Liver (tissue), 9 donors: ENCODE data around the gene RETSAT. TPM values are rescaled to one million over a fixed set of nuclear protein-coding genes. Genes with fewer than 3 reads are reported as not detected.

Source experiments
- DNase-seq: peaks from one replicate; pipeline ENCODE4 v3.0.0-alpha.2; 2017; ENCODE audit warnings: low spot score
- H3K27ac ChIP-seq, 2 donors: one replicate each; pipeline ENCODE4 v1.7.0; 2013; ENCODE audit warnings: inconsistent platforms in 2 of 2, low read length in 2 of 2, control low read depth in 1 of 2, low read depth in 1 of 2, mild to moderate bottlenecking in 1 of 2
- H3K27me3 ChIP-seq, 4 donors: one replicate each; pipeline versions ENCODE4 v1.6.1 to v1.7.0; 2013; ENCODE audit warnings: low read length in 3 of 4, inconsistent platforms in 1 of 4, mild to moderate bottlenecking in 1 of 4, moderate library complexity in 1 of 4; ENCODE audit not compliant: control insufficient read depth in 4 of 4, insufficient read depth in 4 of 4
- H3K36me3 ChIP-seq, 4 donors: one replicate each; pipeline versions ENCODE4 v1.6.1 to v1.7.0; 2013; ENCODE audit warnings: low read length in 3 of 4, mild to moderate bottlenecking in 3 of 4, low read depth in 1 of 4, moderate library complexity in 1 of 4; ENCODE audit not compliant: control insufficient read depth in 4 of 4, insufficient read depth in 3 of 4
- H3K4me1 ChIP-seq, 4 donors: one replicate each; pipeline versions ENCODE4 v1.6.1 to v1.7.0; 2013; ENCODE audit warnings: low read length in 3 of 4, mild to moderate bottlenecking in 3 of 4, moderate library complexity in 1 of 4; ENCODE audit not compliant: control insufficient read depth in 4 of 4, insufficient read depth in 4 of 4
- H3K4me3 ChIP-seq, 3 donors: one replicate each; pipeline versions ENCODE4 v1.6.1 to v1.7.0; 2013; ENCODE audit warnings: low read length in 3 of 3, control low read depth in 1 of 3, low read depth in 1 of 3, mild to moderate bottlenecking in 1 of 3
- H3K9ac ChIP-seq, 2 donors: one replicate each; pipeline ENCODE4 v1.7.0; 2013; ENCODE audit warnings: low read length in 2 of 2, mild to moderate bottlenecking in 2 of 2, moderate library complexity in 2 of 2, control low read depth in 1 of 2, low read depth in 1 of 2
- H3K9me3 ChIP-seq, 4 donors: one replicate each; pipeline versions ENCODE4 v1.6.1 to v1.7.0; 2013; ENCODE audit warnings: low read length in 3 of 4; ENCODE audit not compliant: control insufficient read depth in 4 of 4
- EGR1 ChIP-seq, 2 donors: IDR thresholded peaks; 2 replicates each; pipeline ENCODE4 v1.6.1; 2016 to 2018; ENCODE audit warnings: antibody characterized with exemption in 2 of 2, low read depth in 2 of 2
- FOXA1 ChIP-seq: IDR thresholded peaks from 2 replicates; pipeline ENCODE4 v1.6.1; 2016; ENCODE audit warnings: antibody characterized with exemption
- FOXA2 ChIP-seq: IDR thresholded peaks from 2 replicates; pipeline ENCODE4 v1.6.1; 2016; ENCODE audit warnings: antibody characterized with exemption
- GABPA ChIP-seq, 2 donors: IDR thresholded peaks in 1 of 2; conservative IDR thresholded peaks in 1 of 2; 2 replicates each; pipeline ENCODE4 v1.6.1; 2016; ENCODE audit warnings: antibody characterized with exemption in 2 of 2, mild to moderate bottlenecking in 1 of 2, moderate library complexity in 1 of 2
- HNF4A ChIP-seq, 2 donors: conservative IDR thresholded peaks; 2 replicates each; pipeline ENCODE4 v1.6.1; 2016; ENCODE audit warnings: antibody characterized with exemption in 2 of 2, mild to moderate bottlenecking in 2 of 2
- HNF4G ChIP-seq: IDR thresholded peaks from 2 replicates; pipeline ENCODE4 v1.6.1; 2016; ENCODE audit warnings: antibody characterized with exemption
- JUND ChIP-seq, 2 donors: IDR thresholded peaks; 2 replicates each; pipeline ENCODE4 v1.6.1; 2016; ENCODE audit warnings: antibody characterized with exemption in 2 of 2
- NR2F2 ChIP-seq: IDR thresholded peaks from 2 replicates; pipeline ENCODE4 v1.6.1; 2016; ENCODE audit warnings: antibody characterized with exemption
- RAD21 ChIP-seq, 2 donors: IDR thresholded peaks; 2 replicates each; pipeline ENCODE4 v1.6.1; 2016; ENCODE audit warnings: antibody characterized with exemption in 2 of 2, mild to moderate bottlenecking in 2 of 2
- RXRA ChIP-seq, 2 donors: IDR thresholded peaks; 2 replicates each; pipeline ENCODE4 v1.6.1; 2017 to 2018; ENCODE audit warnings: antibody characterized with exemption in 2 of 2, mild to moderate bottlenecking in 1 of 2
- SP1 ChIP-seq: IDR thresholded peaks from 2 replicates; pipeline ENCODE4 v1.6.1; 2018; ENCODE audit warnings: antibody characterized with exemption, mild to moderate bottlenecking
- TAF1 ChIP-seq: conservative IDR thresholded peaks from 2 replicates; pipeline ENCODE4 v1.6.1; 2016; ENCODE audit warnings: antibody characterized with exemption, mild to moderate bottlenecking
- YY1 ChIP-seq: IDR thresholded peaks from 2 replicates; pipeline ENCODE4 v1.6.1; 2016; ENCODE audit warnings: antibody characterized with exemption, mild to moderate bottlenecking
- WGBS: extraction: QIAGEN DNeasy Blood & Tissue Kit; methylation state at CpG from one replicate; pipeline ENCODE4 v1.1.7; 2013; 5-methylcytosine and 5-hydroxymethylcytosine counted together
- polyA plus RNA-seq, 2 donors: library from polyadenylated mRNA; stranded (reverse) in 1 of 2; unstranded in 1 of 2; fragments of 200-250 nt in 1 of 2; fragments of >200 nt in 1 of 2; fragmentation: Nextera tagmentation in 1 of 2; extraction: Ambion mirVana in 1 of 2; gene quantifications; one replicate each; pipeline versions ENCODE4 v1.2.1 to v1.2.3, GENCODE V29; 2013 to 2015
- total RNA-seq, 2 donors: library from RNA; depleted of rRNA; stranded (reverse); fragments of >200 nt; gene quantifications; one replicate each; pipeline ENCODE4 v1.2.3, GENCODE V29; 2014
- TF ChIP-seq, protein P1 (sequence below): IDR thresholded peaks from 2 replicates; pipeline ENCODE4 v1.6.1; 2016; ENCODE audit warnings: antibody characterized with exemption
- TF ChIP-seq, protein P2 (sequence below): IDR thresholded peaks from 2 replicates; pipeline ENCODE4 v1.6.1; 2016; ENCODE audit warnings: antibody characterized with exemption
- TF ChIP-seq, protein P3 (sequence below): fragments of 150-350 bp; IDR thresholded peaks from 2 replicates; pipeline ENCODE4 v1.5.1; 2017; ENCODE audit warnings: improper control_type of control experiment, low read depth, low read length; ENCODE audit not compliant: missing input control
- TF ChIP-seq, protein P4 (sequence below): IDR thresholded peaks from 2 replicates; pipeline ENCODE4 v1.6.1; 2016; ENCODE audit warnings: antibody characterized with exemption
- TF ChIP-seq, protein P5 (sequence below): IDR thresholded peaks from 2 replicates; pipeline ENCODE4 v1.6.1; 2016; ENCODE audit warnings: antibody characterized with exemption, mild to moderate bottlenecking
- donor health status: healthy.
- donor health status: healthy.
- donor health status: healthy.
- donor health status: healthy.
- donor health status: healthy.

Gene RETSAT
- total and polyA plus RNA-seq, 4 donors: 22.8 to 101 (median 70.7) TPM

DNA sequence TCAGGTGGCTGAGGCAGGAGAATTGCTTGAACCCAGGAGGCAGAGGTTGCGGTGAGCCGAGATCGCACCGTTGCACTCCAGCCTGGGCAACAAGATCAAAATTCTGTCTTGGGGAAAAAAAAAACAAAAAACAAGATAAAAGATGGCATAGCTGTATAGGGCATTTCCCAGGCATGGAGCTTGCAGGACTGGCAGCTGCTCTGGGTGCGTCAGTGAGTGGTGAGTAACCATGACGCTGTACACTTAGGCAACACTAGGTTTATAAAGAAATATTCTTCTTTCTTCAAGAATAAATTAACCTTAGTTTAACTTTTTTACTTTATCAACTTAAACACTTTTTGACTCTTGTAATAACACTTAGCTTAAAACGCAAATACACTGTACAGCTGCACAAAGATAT is 41.9 kb downstream of the RETSAT start:
- H3K4me1 ChIP-seq: peaks cover 3 to 12% (median 9%) of the 10 kb centered on the region in 4 donors
- H3K4me3 ChIP-seq: no peak overlapping the region
- no peak for DNase-seq
- no peak for TF ChIP-seq GABPA (IDR thresholded peaks at IDR 0.05 in 1 of 2, conservative IDR thresholded peaks at IDR 0.05 in 1 of 2)
- TF ChIP-seq NR2F2: no peak
- TF ChIP-seq, protein P1, sequence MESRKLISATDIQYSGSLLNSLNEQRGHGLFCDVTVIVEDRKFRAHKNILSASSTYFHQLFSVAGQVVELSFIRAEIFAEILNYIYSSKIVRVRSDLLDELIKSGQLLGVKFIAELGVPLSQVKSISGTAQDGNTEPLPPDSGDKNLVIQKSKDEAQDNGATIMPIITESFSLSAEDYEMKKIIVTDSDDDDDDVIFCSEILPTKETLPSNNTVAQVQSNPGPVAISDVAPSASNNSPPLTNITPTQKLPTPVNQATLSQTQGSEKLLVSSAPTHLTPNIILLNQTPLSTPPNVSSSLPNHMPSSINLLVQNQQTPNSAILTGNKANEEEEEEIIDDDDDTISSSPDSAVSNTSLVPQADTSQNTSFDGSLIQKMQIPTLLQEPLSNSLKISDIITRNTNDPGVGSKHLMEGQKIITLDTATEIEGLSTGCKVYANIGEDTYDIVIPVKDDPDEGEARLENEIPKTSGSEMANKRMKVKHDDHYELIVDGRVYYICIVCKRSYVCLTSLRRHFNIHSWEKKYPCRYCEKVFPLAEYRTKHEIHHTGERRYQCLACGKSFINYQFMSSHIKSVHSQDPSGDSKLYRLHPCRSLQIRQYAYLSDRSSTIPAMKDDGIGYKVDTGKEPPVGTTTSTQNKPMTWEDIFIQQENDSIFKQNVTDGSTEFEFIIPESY: no peak
- no peak for TF ChIP-seq FOXA2
- no peak for TF ChIP-seq FOXA1
- no peak for TF ChIP-seq SP1
- TF ChIP-seq, protein P2, sequence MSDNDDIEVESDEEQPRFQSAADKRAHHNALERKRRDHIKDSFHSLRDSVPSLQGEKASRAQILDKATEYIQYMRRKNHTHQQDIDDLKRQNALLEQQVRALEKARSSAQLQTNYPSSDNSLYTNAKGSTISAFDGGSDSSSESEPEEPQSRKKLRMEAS: no peak
- no peak for TF ChIP-seq JUND (IDR thresholded peaks at IDR 0.05)
- no peak for TF ChIP-seq TAF1
- TF ChIP-seq EGR1 (IDR thresholded peaks at IDR 0.05; ENCODE audit: low read depth in 2 of 2): no peak
- TF ChIP-seq RXRA (IDR thresholded peaks at IDR 0.05): no peak
- TF ChIP-seq, protein P3, sequence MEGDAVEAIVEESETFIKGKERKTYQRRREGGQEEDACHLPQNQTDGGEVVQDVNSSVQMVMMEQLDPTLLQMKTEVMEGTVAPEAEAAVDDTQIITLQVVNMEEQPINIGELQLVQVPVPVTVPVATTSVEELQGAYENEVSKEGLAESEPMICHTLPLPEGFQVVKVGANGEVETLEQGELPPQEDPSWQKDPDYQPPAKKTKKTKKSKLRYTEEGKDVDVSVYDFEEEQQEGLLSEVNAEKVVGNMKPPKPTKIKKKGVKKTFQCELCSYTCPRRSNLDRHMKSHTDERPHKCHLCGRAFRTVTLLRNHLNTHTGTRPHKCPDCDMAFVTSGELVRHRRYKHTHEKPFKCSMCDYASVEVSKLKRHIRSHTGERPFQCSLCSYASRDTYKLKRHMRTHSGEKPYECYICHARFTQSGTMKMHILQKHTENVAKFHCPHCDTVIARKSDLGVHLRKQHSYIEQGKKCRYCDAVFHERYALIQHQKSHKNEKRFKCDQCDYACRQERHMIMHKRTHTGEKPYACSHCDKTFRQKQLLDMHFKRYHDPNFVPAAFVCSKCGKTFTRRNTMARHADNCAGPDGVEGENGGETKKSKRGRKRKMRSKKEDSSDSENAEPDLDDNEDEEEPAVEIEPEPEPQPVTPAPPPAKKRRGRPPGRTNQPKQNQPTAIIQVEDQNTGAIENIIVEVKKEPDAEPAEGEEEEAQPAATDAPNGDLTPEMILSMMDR: no peak
- no peak for TF ChIP-seq HNF4G
- TF ChIP-seq, protein P4, sequence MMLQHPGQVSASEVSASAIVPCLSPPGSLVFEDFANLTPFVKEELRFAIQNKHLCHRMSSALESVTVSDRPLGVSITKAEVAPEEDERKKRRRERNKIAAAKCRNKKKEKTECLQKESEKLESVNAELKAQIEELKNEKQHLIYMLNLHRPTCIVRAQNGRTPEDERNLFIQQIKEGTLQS: no peak
- TF ChIP-seq HNF4A (conservative IDR thresholded peaks at IDR 0.05): no peak
- no peak for TF ChIP-seq YY1
- TF ChIP-seq, protein P5, sequence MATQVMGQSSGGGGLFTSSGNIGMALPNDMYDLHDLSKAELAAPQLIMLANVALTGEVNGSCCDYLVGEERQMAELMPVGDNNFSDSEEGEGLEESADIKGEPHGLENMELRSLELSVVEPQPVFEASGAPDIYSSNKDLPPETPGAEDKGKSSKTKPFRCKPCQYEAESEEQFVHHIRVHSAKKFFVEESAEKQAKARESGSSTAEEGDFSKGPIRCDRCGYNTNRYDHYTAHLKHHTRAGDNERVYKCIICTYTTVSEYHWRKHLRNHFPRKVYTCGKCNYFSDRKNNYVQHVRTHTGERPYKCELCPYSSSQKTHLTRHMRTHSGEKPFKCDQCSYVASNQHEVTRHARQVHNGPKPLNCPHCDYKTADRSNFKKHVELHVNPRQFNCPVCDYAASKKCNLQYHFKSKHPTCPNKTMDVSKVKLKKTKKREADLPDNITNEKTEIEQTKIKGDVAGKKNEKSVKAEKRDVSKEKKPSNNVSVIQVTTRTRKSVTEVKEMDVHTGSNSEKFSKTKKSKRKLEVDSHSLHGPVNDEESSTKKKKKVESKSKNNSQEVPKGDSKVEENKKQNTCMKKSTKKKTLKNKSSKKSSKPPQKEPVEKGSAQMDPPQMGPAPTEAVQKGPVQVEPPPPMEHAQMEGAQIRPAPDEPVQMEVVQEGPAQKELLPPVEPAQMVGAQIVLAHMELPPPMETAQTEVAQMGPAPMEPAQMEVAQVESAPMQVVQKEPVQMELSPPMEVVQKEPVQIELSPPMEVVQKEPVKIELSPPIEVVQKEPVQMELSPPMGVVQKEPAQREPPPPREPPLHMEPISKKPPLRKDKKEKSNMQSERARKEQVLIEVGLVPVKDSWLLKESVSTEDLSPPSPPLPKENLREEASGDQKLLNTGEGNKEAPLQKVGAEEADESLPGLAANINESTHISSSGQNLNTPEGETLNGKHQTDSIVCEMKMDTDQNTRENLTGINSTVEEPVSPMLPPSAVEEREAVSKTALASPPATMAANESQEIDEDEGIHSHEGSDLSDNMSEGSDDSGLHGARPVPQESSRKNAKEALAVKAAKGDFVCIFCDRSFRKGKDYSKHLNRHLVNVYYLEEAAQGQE: no peak
- no peak for TF ChIP-seq RAD21 (IDR thresholded peaks at IDR 0.05)
- no peak overlapping the region for H3K27ac ChIP-seq
- peaks cover 5 to 22% (median 13%) of the 10 kb centered on the region in 4 donors for H3K36me3 ChIP-seq
- H3K9ac ChIP-seq: no peak overlapping the region
- WGBS: 90% methylated on average over 7 of the region's 7 CpGs
- H3K27me3 ChIP-seq: no peaks in the 10 kb centered on the region
- no peaks in the 10 kb centered on the region for H3K9me3 ChIP-seq
